Measurements from ENCODE around the gene CHIC2.

- TF ChIP-seq CTCF (IDR thresholded peaks at IDR 0.05) (no peak), EZH2phosphoT487 (IDR thresholded peaks at IDR 0.05) (no peak)
These were observed 45.0 kb upstream of the CHIC2 start for GRCh38 chr4:54109241-54110018.
